Activated T-cell treated with anti-CD3 and anti-CD28 coated beads for 4 hours (primary cell): ENCODE results near the gene ZNF273.
"Not testable (repeated sequence)": the region's sequence is repeated elsewhere in the genome, so short reads cannot be mapped to it uniquely, and the experiment has no call there.

Source experiments
- DNase-seq: peaks from one replicate; pipeline ENCODE4 v3.0.0-alpha.2; 2020

The ZNF273 gene

DNA sequence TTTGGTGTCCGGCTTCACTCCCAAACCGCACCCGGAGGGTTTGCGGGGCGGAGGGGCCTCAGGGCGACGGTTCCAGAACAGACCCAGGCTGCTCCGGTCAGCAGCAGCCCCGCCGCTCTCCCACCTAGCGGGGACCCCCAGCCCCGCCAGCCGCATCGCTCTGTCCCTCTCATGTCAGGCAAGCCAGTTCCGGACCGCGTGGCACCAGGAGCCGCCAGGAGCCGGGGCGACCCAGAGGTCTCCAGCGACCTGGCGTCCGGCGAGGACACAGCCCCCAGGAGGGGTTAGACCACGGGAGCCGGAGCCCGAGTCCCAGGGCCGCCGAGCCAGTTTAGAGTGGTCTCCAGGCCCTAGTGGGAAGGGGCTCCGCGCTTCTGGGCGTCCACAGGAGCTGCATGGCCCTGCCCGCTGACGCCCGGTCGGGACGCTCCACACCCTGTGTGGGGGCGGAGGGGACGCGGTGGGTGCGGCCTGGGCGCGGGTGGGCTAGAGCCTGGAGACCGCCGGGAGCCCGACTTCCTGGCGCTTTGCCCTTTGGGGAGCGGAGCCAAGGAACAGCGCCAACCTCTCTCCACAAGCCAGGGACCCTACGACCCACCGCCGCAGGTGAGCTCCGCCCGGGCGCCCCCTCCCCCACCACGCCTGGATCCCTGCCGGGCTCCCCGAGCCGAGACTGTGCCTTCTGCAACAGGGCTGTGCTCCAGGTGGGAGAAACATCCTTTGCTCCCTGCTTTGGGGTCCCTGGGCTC is 44.4 kb downstream of the ZNF273 start:
- no peak for DNase-seq

DNA sequence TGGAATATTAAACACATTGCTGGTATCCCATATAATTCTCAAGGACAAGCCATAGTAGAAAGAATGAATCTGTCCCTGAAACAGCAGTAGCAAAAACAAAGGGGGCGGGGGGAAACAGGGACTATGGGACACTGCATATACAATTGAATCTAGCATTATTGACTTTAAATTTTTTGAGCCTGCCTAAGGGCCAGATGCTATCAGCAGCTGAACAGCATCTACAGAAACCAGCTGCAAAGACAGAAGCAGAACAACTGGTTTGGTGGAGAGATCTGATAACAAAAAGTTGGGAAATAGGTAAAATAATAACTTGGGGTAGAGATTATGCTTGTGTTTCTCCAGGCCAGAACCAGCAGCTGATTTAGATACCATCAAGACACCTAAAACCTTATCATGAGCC is 45.7 kb downstream of the ZNF273 start:
- DNase-seq = not testable (repeated sequence)

DNA sequence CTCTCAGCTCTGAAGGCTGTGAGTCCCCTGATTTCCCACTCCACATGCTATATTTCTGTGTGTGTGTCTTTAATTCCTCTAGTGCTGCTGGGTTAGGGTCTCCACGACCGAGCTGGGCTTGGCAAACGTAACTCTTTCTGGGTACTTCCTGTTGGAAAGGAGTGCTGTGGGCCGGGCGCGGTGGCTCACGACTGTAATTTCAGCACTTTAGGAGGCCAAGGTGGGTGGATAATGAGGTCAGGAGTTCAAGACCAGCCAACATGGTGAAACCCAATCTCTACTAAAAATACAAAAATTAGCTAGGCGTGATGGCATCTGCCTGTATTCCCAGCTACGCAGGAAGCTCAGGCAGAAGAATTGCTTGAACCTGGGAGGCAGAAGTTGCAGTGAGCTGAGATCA is 47.6 kb downstream of the ZNF273 start:
- not testable (repeated sequence) for DNase-seq

DNA sequence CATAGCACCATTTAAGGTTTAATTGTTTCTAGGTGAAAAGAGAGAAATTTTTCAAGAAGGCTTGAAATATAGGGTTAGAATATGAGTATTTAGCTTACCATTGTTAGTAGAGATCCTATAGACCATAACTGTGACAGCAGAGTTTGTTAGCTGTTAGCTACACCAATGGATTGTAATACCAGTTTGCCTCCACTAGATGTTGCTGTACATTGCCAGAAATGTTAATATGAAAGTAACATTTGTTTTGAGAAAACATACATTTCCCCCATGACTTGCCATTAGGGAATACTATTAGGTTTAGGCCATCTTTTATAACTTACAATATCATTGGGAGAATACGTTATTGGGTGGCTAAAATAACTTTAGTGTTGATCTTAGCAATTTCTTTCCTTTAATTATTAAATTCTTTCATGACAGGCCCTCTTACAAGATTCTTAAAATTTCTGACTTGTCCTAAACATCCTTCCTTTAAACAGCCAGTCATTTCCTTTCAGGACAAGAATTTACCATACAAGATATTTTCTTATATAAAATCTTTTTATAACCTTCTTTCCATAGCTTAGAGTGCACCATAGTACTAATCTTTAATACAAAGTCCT is 48.3 kb downstream of the ZNF273 start:
- DNase-seq = no peak

DNA sequence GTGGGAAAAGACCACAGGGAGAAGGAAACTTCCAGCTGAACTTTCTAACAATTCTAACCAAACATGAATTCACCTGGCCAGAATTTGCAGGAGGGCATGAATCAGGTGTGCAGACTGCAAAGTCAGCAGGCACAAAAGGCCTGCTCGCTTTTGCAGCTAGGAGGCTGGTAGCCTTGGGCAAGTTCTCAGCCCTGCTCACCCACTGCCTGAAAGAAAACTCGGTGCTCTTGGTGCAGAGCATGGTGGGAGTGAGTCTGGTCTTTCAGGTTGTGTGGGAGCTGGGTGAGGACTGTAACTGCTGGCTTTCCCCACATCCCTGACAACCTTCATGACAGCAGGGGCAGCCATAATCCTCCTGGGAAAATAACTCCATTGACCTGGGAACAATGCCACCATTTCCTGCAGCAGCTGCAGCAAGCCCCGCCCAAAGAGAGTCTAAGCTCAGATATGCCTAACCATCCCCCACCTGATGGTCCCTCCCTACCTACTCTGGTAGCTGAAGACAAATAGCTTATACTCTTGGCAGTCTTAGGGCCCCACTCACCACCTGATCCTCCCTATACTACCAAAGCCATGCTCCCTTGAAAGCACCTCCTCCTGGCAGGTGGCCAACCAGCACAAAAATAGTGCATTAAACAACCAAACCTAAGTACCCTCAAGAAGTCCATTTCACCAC is 56.1 kb downstream of the ZNF273 start:
- DNase-seq = no peak

DNA sequence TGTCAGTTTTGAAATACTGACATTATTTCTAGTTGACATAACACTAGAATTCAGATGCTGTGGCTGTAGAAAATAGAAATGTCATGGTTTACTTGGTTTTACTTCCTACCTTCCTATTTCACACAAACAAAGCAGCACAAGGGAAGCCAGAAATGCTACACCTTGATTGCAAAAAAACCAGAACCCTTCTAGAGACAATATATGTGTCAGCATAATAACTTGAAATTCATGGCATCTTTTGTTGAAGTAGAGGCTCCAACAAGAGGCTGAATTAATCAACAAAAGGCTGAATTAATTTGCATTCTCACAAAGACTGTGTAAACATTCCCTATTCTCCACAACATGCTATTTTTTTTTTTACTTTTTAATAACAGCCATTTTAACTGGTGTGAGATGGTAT is 62.5 kb downstream of the ZNF273 start:
- no peak for DNase-seq

DNA sequence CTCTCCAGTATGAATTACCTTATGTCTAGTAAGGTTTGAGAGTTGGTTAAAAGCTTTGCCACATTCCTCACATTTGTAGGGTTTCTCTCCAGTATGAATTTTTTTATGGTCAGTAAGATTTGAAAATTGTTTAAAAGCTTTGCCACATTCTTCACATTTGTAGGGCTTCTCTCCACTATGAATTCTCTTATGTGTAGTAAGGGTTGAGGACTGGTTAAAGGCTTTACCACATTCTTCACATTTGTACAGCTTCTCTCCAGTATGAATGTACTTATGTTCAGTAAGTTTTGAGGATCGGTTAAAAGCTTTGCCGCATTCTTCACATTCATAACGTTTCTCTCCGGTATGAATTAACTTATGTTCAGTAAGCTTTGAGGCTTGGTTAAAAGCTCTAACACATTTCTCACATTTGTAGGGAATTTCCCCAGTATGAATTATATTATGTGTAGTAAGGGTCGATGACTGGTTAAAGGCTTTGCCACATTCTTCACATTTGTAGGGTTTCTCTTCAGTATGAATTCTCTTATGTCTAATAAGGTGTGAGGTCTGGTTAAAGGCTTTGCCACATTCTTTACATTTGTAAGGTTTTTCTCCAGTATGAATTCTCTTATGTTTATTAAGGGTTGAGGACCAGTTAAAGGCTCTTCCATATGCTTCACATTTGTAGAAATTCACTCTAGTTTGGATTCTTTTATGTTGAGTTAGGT is 75.6 kb downstream of the ZNF273 start:
- no peak for DNase-seq
